HL-60/S4 treated with retinoic acid at 250 ng/mL for 4 days and 3 days (cell line): Measurements from ENCODE around the gene XIAP.
"Not testable (repeated sequence)": the region's sequence is repeated elsewhere in the genome, so short reads cannot be mapped to it uniquely, and the experiment has no call there.

Experiments
- in situ Hi-C: fragments of 300-500 bp; cut with MboI; formaldehyde crosslinking; loops from 2 replicates; pipeline ENCODE4 v1.7.0; 2022; ENCODE audit warnings: low sequenced_read_pairs

The XIAP gene

GRCh38 chrX:123873956-123874355 is 14.1 kb downstream of the XIAP start:
- in situ Hi-C loops, result no loop called here

- in situ Hi-C loops, result no loop called here
Measured at GRCh38 chrX:123876177-123876576, 16.3 kb downstream of the XIAP start.

- in situ Hi-C loops, result no loop called here
Measured at GRCh38 chrX:123876844-123877243, 17.0 kb downstream of the XIAP start.

- in situ Hi-C loops, result no loop called here
Measured at GRCh38 chrX:123878252-123878721, 18.4 kb downstream of the XIAP start.

GRCh38 chrX:123881330-123881729 is 21.5 kb downstream of the XIAP start:
- in situ Hi-C loops, result no loop called here

- in situ Hi-C loops, result no loop called here
Measured at GRCh38 chrX:123882391-123882790, 22.5 kb downstream of the XIAP start.

GRCh38 chrX:123884809-123885408 is 25.1 kb downstream of the XIAP start:
- in situ Hi-C loops, result no loop called here

GRCh38 chrX:123899701-123900100 is 39.8 kb downstream of the XIAP start:
- in situ Hi-C loops, result no loop called here

GRCh38 chrX:123903261-123903660 is 43.4 kb downstream of the XIAP start:
- in situ Hi-C loops, result not testable (repeated sequence)

- in situ Hi-C loops, result no loop called here
Measured at GRCh38 chrX:123905332-123905731, 45.5 kb downstream of the XIAP start.

GRCh38 chrX:123906557-123907316 is 46.9 kb downstream of the XIAP start:
- in situ Hi-C loops, result no loop called here

- in situ Hi-C loops, result no loop called here
Measured at GRCh38 chrX:123909523-123909922, 49.7 kb downstream of the XIAP start.

GRCh38 chrX:123917069-123917468 is 57.2 kb downstream of the XIAP start:
- in situ Hi-C loops, result no loop called here

GRCh38 chrX:123918106-123918721 is 58.4 kb downstream of the XIAP start:
- in situ Hi-C loops, result no loop called here

GRCh38 chrX:123920105-123920785 is 60.4 kb downstream of the XIAP start:
- in situ Hi-C loops, result no loop called here

GRCh38 chrX:123923211-123923610 is 63.4 kb downstream of the XIAP start:
- in situ Hi-C loops, result no loop called here

- in situ Hi-C loops, result no loop called here
Measured at GRCh38 chrX:123924186-123924585, 64.3 kb downstream of the XIAP start.

GRCh38 chrX:123927845-123928244 is 68.0 kb downstream of the XIAP start:
- in situ Hi-C loops, result no loop called here

- in situ Hi-C loops, result not testable (repeated sequence)
Measured at GRCh38 chrX:123932055-123932454, 72.2 kb downstream of the XIAP start.

- in situ Hi-C loops, result no loop called here
Measured at GRCh38 chrX:123943074-123943473, 83.2 kb downstream of the XIAP start.

- in situ Hi-C loops, result no loop called here
Measured at GRCh38 chrX:123943488-123943887, 83.6 kb downstream of the XIAP start.
